ENCODE measurements around the gene NPIPA3.
"Not testable (repeated sequence)": the region's sequence is repeated elsewhere in the genome, so short reads cannot be mapped to it uniquely, and the experiment has no call there.

The NPIPA3 gene

GRCh38 chr16:14703156-14704011, at the start of gene NPIPA3:
TSS of gene NPIPA3 (plus strand) at chr16:14703411. CDS start at chr16:14708944, 5,533 bp downstream.
- DNase-seq (ENCODE audit: low read depth) = not testable (repeated sequence)

GRCh38 chr16:14658063-14658462, 45.1 kb upstream of the NPIPA3 start:
- DNase-seq (ENCODE audit: low read depth) = no peak

- no peak for DNase-seq (ENCODE audit: low read depth)
Measured at GRCh38 chr16:14667347-14668266, 35.6 kb upstream of the NPIPA3 start.

- DNase-seq (ENCODE audit: low read depth) = no peak
Measured at GRCh38 chr16:14668556-14669223, 34.5 kb upstream of the NPIPA3 start.

- DNase-seq (ENCODE audit: low read depth) = no peak
Measured at GRCh38 chr16:14669776-14670175, 33.4 kb upstream of the NPIPA3 start.

- DNase-seq (ENCODE audit: low read depth) = no peak
Measured at GRCh38 chr16:14672403-14672971, 30.7 kb upstream of the NPIPA3 start.

GRCh38 chr16:14676633-14677032, 26.6 kb upstream of the NPIPA3 start:
- no peak for DNase-seq (ENCODE audit: low read depth)

- DNase-seq (ENCODE audit: low read depth) = no peak
Measured at GRCh38 chr16:14677627-14678026, 25.6 kb upstream of the NPIPA3 start.

GRCh38 chr16:14678748-14679497, 24.3 kb upstream of the NPIPA3 start:
- DNase-seq (ENCODE audit: low read depth) = no peak

GRCh38 chr16:14680396-14680795, 22.8 kb upstream of the NPIPA3 start:
- not testable (repeated sequence) for DNase-seq (ENCODE audit: low read depth)

GRCh38 chr16:14681115-14681514, 22.1 kb upstream of the NPIPA3 start:
- no peak for DNase-seq (ENCODE audit: low read depth)

- no peak for DNase-seq (ENCODE audit: low read depth)
Measured at GRCh38 chr16:14682121-14682520, 21.1 kb upstream of the NPIPA3 start.

GRCh38 chr16:14685870-14686793, 17.1 kb upstream of the NPIPA3 start:
- peak; percentile 31 for DNase-seq (ENCODE audit: low read depth)

GRCh38 chr16:14694129-14694528, 9.1 kb upstream of the NPIPA3 start, which contains the start of gene PLA2G10:
TSS of gene PLA2G10 (minus strand) at chr16:14694308. CDS start at chr16:14694229, 79 bp downstream.
- not testable (repeated sequence) for DNase-seq (ENCODE audit: low read depth)

- DNase-seq (ENCODE audit: low read depth) = not testable (repeated sequence)
Measured at GRCh38 chr16:14701859-14702258, 1.4 kb upstream of the NPIPA3 start.

GRCh38 chr16:14702672-14703071, 539 bp upstream of the NPIPA3 start:
- not testable (repeated sequence) for DNase-seq (ENCODE audit: low read depth)

GRCh38 chr16:14733233-14733632, 30.0 kb downstream of the NPIPA3 start:
- not testable (repeated sequence) for DNase-seq (ENCODE audit: low read depth)

- not testable (repeated sequence) for DNase-seq (ENCODE audit: low read depth)
Measured at GRCh38 chr16:14740832-14741385, 37.7 kb downstream of the NPIPA3 start.

GRCh38 chr16:14741794-14742193, 38.6 kb downstream of the NPIPA3 start:
- DNase-seq (ENCODE audit: low read depth) = not testable (repeated sequence)

All from non-pigmented ciliary epithelial cell (primary cell).